Fibroblast of the conjunctiva (primary cell): Measurements from ENCODE around the gene GLRX5.
"Not testable (repeated sequence)": the region's sequence is repeated elsewhere in the genome, so short reads cannot be mapped to it uniquely, and the experiment has no call there.

Source experiments
- DNase-seq: peaks from one replicate; pipeline ENCODE4 v3.0.0-alpha.2; 2010; ENCODE audit warnings: low read depth

Gene GLRX5

GRCh38 chr14:95559203-95559602 lies 24.4 kb downstream of the GLRX5 start:
- DNase-seq, result no peak

DNA sequence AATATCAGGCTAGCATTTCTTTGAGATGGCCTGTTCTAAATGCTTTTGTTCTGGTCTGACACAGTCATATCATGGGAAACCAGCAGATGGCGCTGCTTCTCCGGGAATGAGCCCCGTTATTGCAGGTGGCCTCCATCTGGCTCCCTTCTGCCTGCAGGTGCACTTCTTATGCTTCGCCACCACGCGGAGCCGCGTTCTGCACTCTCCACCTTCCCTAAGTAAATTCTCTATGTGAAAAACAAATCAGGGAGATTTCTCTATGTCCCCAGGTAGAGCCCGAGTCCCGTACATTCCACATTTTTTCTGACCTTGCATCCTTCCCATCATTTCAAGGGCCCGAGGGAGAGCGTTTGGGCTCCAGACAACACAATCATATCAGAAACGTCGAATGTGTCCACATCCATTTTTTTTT lies 26.2 kb downstream of the GLRX5 start:
- peak; percentile 78 for DNase-seq

GRCh38 chr14:95562892-95563685 lies 28.2 kb downstream of the GLRX5 start:
- no peak for DNase-seq

DNA sequence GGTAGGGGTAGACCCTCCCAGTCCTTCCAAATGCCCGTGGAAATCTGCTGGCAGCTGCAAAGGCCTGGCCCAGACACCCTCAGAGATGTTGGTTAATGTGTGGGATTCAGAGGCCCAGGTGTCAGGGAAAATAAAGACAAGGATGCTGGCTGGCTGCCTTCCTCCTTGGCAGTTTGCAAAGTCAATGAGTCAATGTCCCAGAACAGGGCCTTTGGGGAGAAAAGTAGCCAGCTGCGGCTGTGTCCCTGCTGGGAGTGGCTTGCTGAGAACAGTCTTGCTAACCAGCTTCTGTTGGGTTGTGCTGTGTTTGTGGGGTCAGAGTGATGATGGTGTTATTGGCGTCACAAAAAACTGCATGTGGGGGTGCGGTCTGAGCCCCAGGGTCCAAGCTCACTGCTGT lies 29.2 kb downstream of the GLRX5 start:
- DNase-seq, result no peak

GRCh38 chr14:95569440-95569839 lies 34.6 kb downstream of the GLRX5 start:
- DNase-seq, result no peak

- no peak for DNase-seq
Observed at GRCh38 chr14:95573313-95573712, 38.5 kb downstream of the GLRX5 start.

DNA sequence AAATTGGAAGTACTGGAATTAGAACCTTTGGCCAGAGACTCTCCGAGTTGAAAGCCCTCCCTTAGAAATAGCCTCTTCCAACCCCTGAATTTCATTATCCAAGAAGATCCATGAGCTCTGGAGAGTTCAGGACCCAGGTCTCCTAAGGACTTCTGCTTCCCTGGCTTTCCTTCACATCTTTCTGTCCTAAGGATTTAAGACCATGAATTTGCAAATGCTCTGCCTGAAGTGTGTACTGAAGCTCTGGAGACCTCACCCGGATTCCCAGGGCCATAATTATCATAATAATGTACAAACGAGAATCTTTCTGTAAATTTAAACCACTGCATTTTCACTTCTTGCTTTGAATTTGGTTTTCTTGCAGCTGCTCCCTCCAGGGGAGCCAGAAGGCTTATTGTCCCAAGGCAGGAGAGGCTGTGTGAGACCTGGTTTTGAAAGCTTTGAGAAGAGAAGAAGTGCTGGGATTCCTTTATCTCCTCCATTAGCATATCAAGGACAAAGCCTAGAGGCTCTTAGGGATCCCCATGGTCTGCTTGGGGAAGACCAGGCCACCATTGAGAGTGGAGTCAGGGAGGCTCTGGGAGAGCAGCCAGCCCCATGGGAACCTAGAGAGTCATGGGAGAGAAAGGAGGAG lies 41.1 kb downstream of the GLRX5 start:
- DNase-seq, result no peak

DNA sequence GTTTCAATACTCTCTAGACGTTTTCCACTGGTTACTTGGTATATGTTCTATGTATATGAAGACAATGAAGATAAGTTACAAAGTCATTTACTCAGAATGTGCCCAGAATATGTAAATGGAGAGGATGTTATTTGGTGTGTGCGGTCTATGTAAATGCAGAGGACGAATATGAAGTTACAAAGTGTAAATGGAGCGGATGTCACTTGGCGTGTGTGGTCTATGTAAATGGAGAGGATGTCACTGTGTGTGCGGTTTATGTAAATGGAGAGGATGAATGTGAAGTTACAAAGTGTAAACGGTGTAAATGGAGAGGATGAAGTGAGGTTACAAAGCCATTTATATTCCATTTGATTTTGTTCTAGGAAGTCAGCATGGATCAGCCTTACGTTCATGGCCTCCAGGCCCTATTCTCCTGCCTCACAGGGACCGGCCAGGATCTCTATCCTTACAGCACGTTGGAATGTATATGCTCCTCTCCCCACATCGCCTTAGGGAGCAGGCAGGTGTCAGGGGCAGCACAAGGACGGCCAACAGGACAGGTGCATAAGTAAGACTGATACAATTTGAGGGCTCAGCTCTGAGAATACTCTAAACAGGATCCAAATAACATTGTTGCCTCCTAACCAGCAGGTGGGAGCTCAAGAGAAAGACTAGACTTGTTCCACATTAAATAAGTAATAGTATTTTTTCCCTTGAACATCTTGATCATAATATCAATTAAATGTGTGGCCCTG lies 42.4 kb downstream of the GLRX5 start:
- DNase-seq, result no peak

- no peak for DNase-seq
Observed at GRCh38 chr14:95577870-95578269, 43.0 kb downstream of the GLRX5 start.

DNA sequence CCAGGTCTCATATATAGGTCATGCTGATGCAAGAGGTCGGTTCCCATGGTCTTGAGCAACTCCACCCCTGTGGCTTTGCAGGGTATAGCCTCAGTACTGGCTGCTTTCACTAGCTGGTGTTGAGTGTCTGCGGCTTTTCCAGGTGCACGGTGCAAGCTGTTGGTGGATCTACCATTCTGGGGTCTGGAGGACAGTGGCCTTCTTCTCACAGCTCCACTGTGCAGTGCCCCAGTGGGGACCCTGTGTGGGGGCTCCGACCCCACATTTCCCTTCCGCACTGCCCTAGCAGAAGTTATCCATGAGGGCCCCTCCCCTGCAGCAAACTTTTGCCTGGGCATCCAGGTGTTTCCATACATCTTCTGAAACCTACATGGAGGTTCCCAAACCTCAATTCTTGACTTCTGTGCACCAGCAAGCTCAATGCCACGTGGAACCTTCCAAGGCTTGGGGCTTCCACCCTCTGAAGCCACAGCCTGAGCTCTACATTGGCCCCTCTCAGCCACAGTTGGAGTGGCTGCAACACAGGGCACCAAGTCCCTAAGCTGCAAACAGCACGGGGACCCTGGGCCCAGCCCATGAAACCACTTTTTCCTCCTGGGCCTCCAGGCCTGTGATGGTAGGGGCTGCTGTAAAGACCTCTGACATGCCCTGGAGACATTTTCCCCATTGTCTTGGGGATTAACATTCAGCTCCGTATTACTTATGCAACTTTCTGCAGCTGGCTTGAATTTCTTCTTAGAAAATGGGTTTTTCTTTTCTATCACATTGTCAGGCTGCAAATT lies 49.2 kb downstream of the GLRX5 start:
- DNase-seq, result not testable (repeated sequence)

DNA sequence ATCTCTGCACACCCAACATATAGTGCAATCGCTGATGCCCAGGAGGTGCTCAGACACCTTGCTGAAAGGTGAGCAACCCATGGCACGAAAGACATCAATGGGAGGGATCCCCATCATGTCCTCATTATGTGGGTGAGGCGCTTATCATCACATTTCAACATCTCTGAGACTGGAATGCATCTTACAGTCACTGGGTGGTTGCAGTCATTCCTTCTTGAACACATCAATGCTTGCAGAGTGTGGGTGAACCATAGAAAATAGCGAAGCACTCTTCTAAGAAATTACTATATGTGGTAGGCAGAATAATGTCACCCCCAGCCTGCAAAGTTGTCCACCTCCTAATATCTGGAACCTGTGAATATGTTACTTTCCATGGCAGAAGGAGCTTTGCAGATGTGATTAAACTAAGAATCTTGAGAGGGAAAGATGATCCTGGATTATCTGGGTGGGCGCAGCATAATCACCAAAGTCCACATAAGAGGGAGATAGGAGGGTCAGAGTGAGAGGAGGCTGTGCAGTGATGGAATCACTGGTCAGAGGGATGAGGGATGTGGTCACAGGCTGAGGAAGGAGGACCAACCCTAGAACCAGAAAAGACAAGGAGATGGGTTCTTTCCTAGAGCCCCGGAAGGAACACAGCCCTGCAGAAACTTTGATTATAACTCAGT lies 51.2 kb downstream of the GLRX5 start:
- no peak for DNase-seq

GRCh38 chr14:95591182-95591581 lies 56.3 kb downstream of the GLRX5 start:
- DNase-seq, result not testable (repeated sequence)
